Measurements from ENCODE around the gene CNKSR1. TPM values are rescaled to one million over a fixed set of nuclear protein-coding genes. Genes with fewer than 3 reads are reported as not detected.
"Not testable (repeated sequence)": the region's sequence is repeated elsewhere in the genome, so short reads cannot be mapped to it uniquely, and the experiment has no call there.

CNKSR1 gene
- total RNA-seq, 2 experiments from 2014 or later: 2.2 to 2.4 TPM

- Mint-ChIP-seq H3K27me3 (peaks cover 14% of the 10 kb centered on the region), H3K36me3 (no peaks in the 10 kb centered on the region), H3K4me1 (peaks cover 6% of the 10 kb centered on the region), H3K4me3 (no peak overlapping the region), H3K9me3 (no peaks in the 10 kb centered on the region), H3K27ac (no peak overlapping the region)
- DNase-seq: no peak
Observed at GRCh38 chr1:26221094-26221493, 43.8 kb downstream of the CNKSR1 start.

- no peaks in the 10 kb centered on the region for H3K9me3 Mint-ChIP-seq
- no peak overlapping the region for H3K4me3 Mint-ChIP-seq
- H3K36me3 Mint-ChIP-seq: no peaks in the 10 kb centered on the region
- no peak for DNase-seq
- no peak overlapping the region for H3K27ac Mint-ChIP-seq
- H3K4me1 Mint-ChIP-seq: peaks cover 6% of the 10 kb centered on the region
- H3K27me3 Mint-ChIP-seq: peaks cover 23% of the 10 kb centered on the region
Observed at GRCh38 chr1:26224606-26225005, 47.3 kb downstream of the CNKSR1 start.

GRCh38 chr1:26225033-26225831, 47.9 kb downstream of the CNKSR1 start:
- Mint-ChIP-seq H3K4me3 (peak overlapping the region; percentile 70), H3K27me3 (peaks cover 23% of the 10 kb centered on the region), H3K36me3 (no peaks in the 10 kb centered on the region), H3K9me3 (no peaks in the 10 kb centered on the region), H3K27ac (no peak overlapping the region), H3K4me1 (peaks cover 6% of the 10 kb centered on the region)
- DNase-seq: peak; percentile 56

GRCh38 chr1:26230682-26231081, 53.4 kb downstream of the CNKSR1 start:
- H3K9me3 Mint-ChIP-seq, H3K4me3 Mint-ChIP-seq: not testable (repeated sequence)

GRCh38 chr1:26233903-26234643, 56.8 kb downstream of the CNKSR1 start, which contains the start of gene CEP85:
Gene CEP85, plus strand, starts transcription at chr1:26234200. Its CDS starts 5,584 bp downstream, at chr1:26239784.
- no peaks in the 10 kb centered on the region for H3K9me3 Mint-ChIP-seq
- peak within 1 kb of the TSS; percentile 95 for H3K27ac Mint-ChIP-seq
- DNase-seq: peak; percentile 97
- peaks cover 30% of the 10 kb centered on the region for H3K4me1 Mint-ChIP-seq
- peaks cover 25% of the 10 kb centered on the region for H3K36me3 Mint-ChIP-seq
- H3K4me3 Mint-ChIP-seq: peak within 1 kb of the TSS; percentile 99
- no peaks in the 10 kb centered on the region for H3K27me3 Mint-ChIP-seq

More at GRCh38 chr1:26230682-26231081, 53.4 kb downstream of the CNKSR1 start:
- H3K27me3 Mint-ChIP-seq: peaks cover 13% of the 10 kb centered on the region
- H3K36me3 Mint-ChIP-seq, DNase-seq, H3K27ac Mint-ChIP-seq: not testable (repeated sequence)
- peaks cover 12% of the 10 kb centered on the region for H3K4me1 Mint-ChIP-seq

- Mint-ChIP-seq H3K27ac (peak overlapping the region; percentile 95), H3K4me3 (peak overlapping the region; percentile 99), H3K9me3 (no peaks in the 10 kb centered on the region), H3K4me1 (peaks cover 34% of the 10 kb centered on the region), H3K27me3 (no peaks in the 10 kb centered on the region), H3K36me3 (peaks cover 30% of the 10 kb centered on the region)
- DNase-seq: no peak
Observed at GRCh38 chr1:26234644-26235370, 57.5 kb downstream of the CNKSR1 start.

GRCh38 chr1:26237230-26237966, 60.1 kb downstream of the CNKSR1 start:
- H3K36me3 Mint-ChIP-seq: peaks cover 32% of the 10 kb centered on the region
- H3K4me3 Mint-ChIP-seq: no peak overlapping the region
- DNase-seq: no peak
- H3K27ac Mint-ChIP-seq: no peak overlapping the region
- no peaks in the 10 kb centered on the region for H3K27me3 Mint-ChIP-seq
- peaks cover 36% of the 10 kb centered on the region for H3K4me1 Mint-ChIP-seq
- no peaks in the 10 kb centered on the region for H3K9me3 Mint-ChIP-seq

Other genes starting within 250 kb of the CNKSR1 start
- gene PAFAH2, start 179.4 kb upstream of the CNKSR1 start, total RNA-seq: 1 to 10 TPM; 8.6 to 8.8 TPM
- not detected for gene EXTL1, start 155.7 kb upstream of the CNKSR1 start, total RNA-seq
- not detected for gene SLC30A2, start 131.4 kb upstream of the CNKSR1 start, total RNA-seq
- gene TRIM63, start 109.9 kb upstream of the CNKSR1 start, total RNA-seq: not detected
- gene PDIK1L, start 65.7 kb upstream of the CNKSR1 start, total RNA-seq: 10 to 100 TPM; 16.3 to 17.3 TPM
- gene FAM110D, start 18.4 kb upstream of the CNKSR1 start, total RNA-seq: not detected
- not detected for gene C1orf232, start 8.5 kb upstream of the CNKSR1 start, total RNA-seq
- gene ZNF593, start 7.6 kb upstream of the CNKSR1 start, total RNA-seq: 10 to 100 TPM; 90.8 to 93.3 TPM
- not detected for gene ZNF593OS, start 5.7 kb upstream of the CNKSR1 start, total RNA-seq
- not detected for gene CATSPER4, start 13.1 kb downstream of the CNKSR1 start, total RNA-seq
- gene CEP85, start 56.7 kb downstream of the CNKSR1 start, total RNA-seq: 10 to 100 TPM; 28.1 to 29.6 TPM
- 100 to 1,000 TPM; 292 to 295 TPM for gene SH3BGRL3, start 102.6 kb downstream of the CNKSR1 start, total RNA-seq
- gene UBXN11, start 129.1 kb downstream of the CNKSR1 start, total RNA-seq: 10 to 100 TPM; 30.5 to 31.7 TPM
- gene CD52, start 140.5 kb downstream of the CNKSR1 start, total RNA-seq: 100 to 1,000 TPM; 263 to 278 TPM
- gene CRYBG2, start 176.6 kb downstream of the CNKSR1 start, total RNA-seq: 1 to 10 TPM; 4.9 to 5.1 TPM
- gene ZNF683, start 195.3 kb downstream of the CNKSR1 start, total RNA-seq: under 1 TPM; 0.27 to 0.32 TPM
- not detected for gene LIN28A, start 233.3 kb downstream of the CNKSR1 start, total RNA-seq